ENCODE results near the gene IL1RAP. TPM values are rescaled to one million over a fixed set of nuclear protein-coding genes. Genes with fewer than 3 reads are reported as not detected.

Gene IL1RAP
- total and polyA plus RNA-seq, 2 experiments from 2014 or later, result 3.6 to 5.0 TPM

- Mint-ChIP-seq H3K27me3 (ENCODE audit: insufficient read depth, low read depth, poor library complexity) (no peaks in the 10 kb centered on the region), H3K9me3 (no peaks in the 10 kb centered on the region), H3K4me3 (no peak overlapping the region), H3K36me3 (ENCODE audit: low read depth) (no peaks in the 10 kb centered on the region), H3K4me1 (peaks cover 32% of the 10 kb centered on the region), H3K27ac (no peak overlapping the region)
- no peaks in the 10 kb centered on the region for H3K79me2 ChIP-seq (replicated peaks; ENCODE audit: insufficient read depth)
- TF ChIP-seq EZH2phosphoT487 (IDR thresholded peaks at IDR 0.05; ENCODE audit: unreplicated experiment) (no peak), CREB1 (CRISPR knock-in tag; IDR thresholded peaks at IDR 0.05; ENCODE audit: low read depth) (no peak), REST (IDR thresholded peaks at IDR 0.05; ENCODE audit: unreplicated experiment) (no peak), ZNF114 (CRISPR knock-in tag; IDR thresholded peaks at IDR 0.05) (no peak), CTCF (conservative IDR thresholded peaks at IDR 0.05; ENCODE audit: low read depth in 2 of 2) (no peak), ZNF462 (CRISPR knock-in tag; IDR thresholded peaks at IDR 0.05) (no peak), EZH2 (IDR thresholded peaks at IDR 0.05; ENCODE audit: low read depth, unreplicated experiment) (no peak), STAT1 (IDR thresholded peaks at IDR 0.05; ENCODE audit: unreplicated experiment) (no peak), NANOG (IDR thresholded peaks at IDR 0.05; ENCODE audit: borderline replicate concordance) (no peak), POLR2AphosphoS5 (IDR thresholded peaks at IDR 0.05; ENCODE audit: low read depth) (no peak), JUNB (IDR thresholded peaks at IDR 0.05; ENCODE audit: unreplicated experiment) (no peak), ZNF331 (CRISPR knock-in tag; IDR thresholded peaks at IDR 0.05; ENCODE audit: low read depth) (no peak), ETS1 (IDR thresholded peaks at IDR 0.05) (no peak)
- ATAC-seq (no peak), DNase-seq (ENCODE audit: low spot score) (no peak)
- H3K27me3 ChIP-seq (ENCODE audit: insufficient read depth), result no peaks in the 10 kb centered on the region
- H3K4me3 ChIP-seq, result no peak overlapping the region
- no peak overlapping the region for H3K27ac ChIP-seq (ENCODE audit: low read depth)
- no peak overlapping the region for H2AFZ ChIP-seq
- no peaks in the 10 kb centered on the region for H4K20me1 ChIP-seq (replicated peaks; ENCODE audit: insufficient read depth)
- no peak overlapping the region for H3K4me2 ChIP-seq
- no peaks in the 10 kb centered on the region for H3K36me3 ChIP-seq (ENCODE audit: insufficient read depth)
- no peaks in the 10 kb centered on the region for H3K9me2 ChIP-seq (ENCODE audit: insufficient read depth)
- H3K4me1 ChIP-seq (ENCODE audit: insufficient read depth), result peaks cover 29% of the 10 kb centered on the region
- no peaks in the 10 kb centered on the region for H3F3A ChIP-seq (replicated peaks; ENCODE audit: low read depth)
Measured at GRCh38 chr3:190642016-190642415, 128.1 kb downstream of the IL1RAP start.
